Measurements from ENCODE around the gene TULP4. TPM values are rescaled to one million over a fixed set of nuclear protein-coding genes. Genes with fewer than 3 reads are reported as not detected.

TULP4 gene
- total RNA-seq, 4 donors from 2014 or later: 59.8 to 99.2 (median 88.6) TPM

- Histone ChIP-seq H3K27me3 (no peaks in the 10 kb centered on the region), H3K4me3 (no peak overlapping the region), H3K27ac (no peak overlapping the region), H3K4me1 (peaks cover 12 to 47% of the 10 kb centered on the region in 2 donors), H3K9me3 (no peaks in the 10 kb centered on the region), H3K36me3 (no peaks in the 10 kb centered on the region)
- intact Hi-C loops (cut with DNase I; ENCODE audit: low total_unique reads) (no loop called here), in situ Hi-C loops (cut with MboI; ENCODE audit: low sequenced_read_pairs in 4 of 4) (no loop called here)
- TF ChIP-seq POLR2A (IDR thresholded peaks at IDR 0.05): no peak
- TF ChIP-seq, protein P1, sequence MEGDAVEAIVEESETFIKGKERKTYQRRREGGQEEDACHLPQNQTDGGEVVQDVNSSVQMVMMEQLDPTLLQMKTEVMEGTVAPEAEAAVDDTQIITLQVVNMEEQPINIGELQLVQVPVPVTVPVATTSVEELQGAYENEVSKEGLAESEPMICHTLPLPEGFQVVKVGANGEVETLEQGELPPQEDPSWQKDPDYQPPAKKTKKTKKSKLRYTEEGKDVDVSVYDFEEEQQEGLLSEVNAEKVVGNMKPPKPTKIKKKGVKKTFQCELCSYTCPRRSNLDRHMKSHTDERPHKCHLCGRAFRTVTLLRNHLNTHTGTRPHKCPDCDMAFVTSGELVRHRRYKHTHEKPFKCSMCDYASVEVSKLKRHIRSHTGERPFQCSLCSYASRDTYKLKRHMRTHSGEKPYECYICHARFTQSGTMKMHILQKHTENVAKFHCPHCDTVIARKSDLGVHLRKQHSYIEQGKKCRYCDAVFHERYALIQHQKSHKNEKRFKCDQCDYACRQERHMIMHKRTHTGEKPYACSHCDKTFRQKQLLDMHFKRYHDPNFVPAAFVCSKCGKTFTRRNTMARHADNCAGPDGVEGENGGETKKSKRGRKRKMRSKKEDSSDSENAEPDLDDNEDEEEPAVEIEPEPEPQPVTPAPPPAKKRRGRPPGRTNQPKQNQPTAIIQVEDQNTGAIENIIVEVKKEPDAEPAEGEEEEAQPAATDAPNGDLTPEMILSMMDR (IDR thresholded peaks at IDR 0.05 in 4 of 5, conservative IDR thresholded peaks at IDR 0.05 in 1 of 5): no peak
- DNase-seq (no peak), ATAC-seq (no peak)
Measured at GRCh38 chr6:158323561-158323958, 11.3 kb downstream of the TULP4 start.

- intact Hi-C loops (cut with DNase I; ENCODE audit: low total_unique reads): no loop called here
- Histone ChIP-seq H3K4me1 (peaks cover 12 to 47% of the 10 kb centered on the region in 2 donors), H3K27ac (peak overlapping the region in 1 of 4 donors; percentile 3), H3K4me3 (no peak overlapping the region), H3K27me3 (no peaks in the 10 kb centered on the region), H3K9me3 (no peaks in the 10 kb centered on the region), H3K36me3 (no peaks in the 10 kb centered on the region)
- DNase-seq (no peak), ATAC-seq (peak; percentile 89 to 93)
- in situ Hi-C loops (cut with MboI; ENCODE audit: low sequenced_read_pairs in 4 of 4): no loop called here
- TF ChIP-seq, protein P1 (IDR thresholded peaks at IDR 0.05 in 4 of 5, conservative IDR thresholded peaks at IDR 0.05 in 1 of 5): no peak
- no peak for TF ChIP-seq POLR2A (IDR thresholded peaks at IDR 0.05)
Measured at GRCh38 chr6:158324136-158324535, 11.9 kb downstream of the TULP4 start.

DNA sequence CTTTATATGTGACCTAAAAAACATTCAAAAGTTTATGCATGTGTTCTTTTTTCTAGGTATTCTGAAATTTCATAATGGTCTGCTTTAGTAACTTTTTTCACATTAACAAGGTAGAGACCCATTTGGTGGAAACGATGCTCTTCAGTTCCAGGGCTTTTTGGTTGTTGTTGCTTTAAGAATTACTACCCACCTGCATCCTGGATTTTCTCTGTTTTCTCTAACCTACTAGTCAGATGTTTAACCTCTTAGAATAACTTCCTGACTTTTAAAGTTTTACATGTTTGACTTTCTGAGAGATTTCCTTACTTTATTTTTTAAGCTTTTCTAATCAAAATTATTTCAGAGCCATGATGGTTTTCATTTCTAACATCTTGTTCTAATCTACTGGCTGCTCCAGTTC is 14.9 kb downstream of the TULP4 start:
- no peak for TF ChIP-seq POLR2A (IDR thresholded peaks at IDR 0.05)
- TF ChIP-seq, protein P1 (IDR thresholded peaks at IDR 0.05 in 4 of 5, conservative IDR thresholded peaks at IDR 0.05 in 1 of 5): no peak
- in situ Hi-C loops (cut with MboI; ENCODE audit: low sequenced_read_pairs in 4 of 4): no loop called here
- intact Hi-C loops (cut with DNase I; ENCODE audit: low total_unique reads): no loop called here
- Histone ChIP-seq H3K4me1 (peaks cover 12 to 43% of the 10 kb centered on the region in 2 donors), H3K4me3 (no peak overlapping the region), H3K36me3 (no peaks in the 10 kb centered on the region), H3K27me3 (no peaks in the 10 kb centered on the region), H3K9me3 (no peaks in the 10 kb centered on the region), H3K27ac (no peak overlapping the region)
- ATAC-seq (no peak), DNase-seq (no peak)

DNA sequence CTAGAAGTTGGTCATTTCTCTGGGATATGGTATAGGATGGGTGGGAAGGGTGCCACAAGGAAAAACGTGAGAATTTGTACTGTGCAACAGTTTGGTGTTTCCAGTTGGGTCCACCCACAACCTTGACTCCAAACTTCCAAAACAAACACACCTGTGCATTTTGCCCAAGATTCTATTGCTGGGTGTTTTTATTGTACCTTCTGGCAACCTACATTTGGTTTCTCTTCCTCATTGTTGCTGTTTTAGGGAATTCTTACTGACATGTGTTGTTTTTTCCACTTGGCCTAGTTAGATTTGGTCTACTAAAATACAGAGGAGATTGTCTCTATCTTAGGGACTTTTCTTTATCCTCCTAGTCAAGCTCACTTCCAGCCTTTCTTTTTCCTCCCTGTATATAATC is 16.7 kb downstream of the TULP4 start:
- no peak for ATAC-seq
- no peak for DNase-seq

More for the DNA sequence above, 16.7 kb downstream of the TULP4 start:
- H3K27me3 ChIP-seq: no peaks in the 10 kb centered on the region
- TF ChIP-seq POLR2A (IDR thresholded peaks at IDR 0.05): no peak
- TF ChIP-seq, protein P1 (IDR thresholded peaks at IDR 0.05 in 4 of 5, conservative IDR thresholded peaks at IDR 0.05 in 1 of 5): no peak
- intact Hi-C loops (cut with DNase I; ENCODE audit: low total_unique reads): no loop called here
- H3K36me3 ChIP-seq: peaks cover 0 to 5% of the 10 kb centered on the region in 2 donors
- peaks cover 1 to 27% of the 10 kb centered on the region in 2 donors for H3K4me1 ChIP-seq
- H3K9me3 ChIP-seq: no peaks in the 10 kb centered on the region
- H3K4me3 ChIP-seq: no peak overlapping the region
- in situ Hi-C loops (cut with MboI; ENCODE audit: low sequenced_read_pairs in 4 of 4): no loop called here
- no peak overlapping the region for H3K27ac ChIP-seq

Measured in gastrocnemius medialis (tissue), 4 donors.